Ovary (tissue), 9 donors: ENCODE measurements around the gene SV2C. TPM values are rescaled to one million over a fixed set of nuclear protein-coding genes. Genes with fewer than 3 reads are reported as not detected.
"Not testable (repeated sequence)": the region's sequence is repeated elsewhere in the genome, so short reads cannot be mapped to it uniquely, and the experiment has no call there.

Source experiments
- DNase-seq, 5 donors: peaks; one replicate each; pipeline ENCODE4 v3.0.0-alpha.2; 2019 to 2020
- H3K27ac ChIP-seq, 2 donors: fragments of 200-600 bp; one replicate each; pipeline versions ENCODE4 v1.5.1 to v1.8.0; 2019 to 2022
- H3K27me3 ChIP-seq: fragments of 200-600 bp; one replicate; pipeline ENCODE4 v1.8.0; 2022
- H3K36me3 ChIP-seq: fragments of 200-600 bp; sonication (generic); one replicate; pipeline ENCODE4 v1.5.1; 2019
- H3K4me1 ChIP-seq: one replicate; pipeline ENCODE4 v1.8.1; 2013; ENCODE audit warnings: mild to moderate bottlenecking, moderate library complexity; ENCODE audit not compliant: insufficient read depth
- H3K4me3 ChIP-seq: fragments of 200-600 bp; sonication (generic); one replicate; pipeline ENCODE4 v1.5.1; 2017
- H3K9me3 ChIP-seq, 2 donors: fragments of 200-600 bp in 1 of 2; sonication (generic) in 1 of 2; one replicate each; pipeline versions ENCODE4 v1.5.1 to v1.8.1; 2013 to 2019; ENCODE audit warnings: mild to moderate bottlenecking in 1 of 2, moderate library complexity in 1 of 2
- EP300 ChIP-seq: sonication (generic); formaldehyde crosslinking; IDR thresholded peaks from one replicate; pipeline ENCODE4 v1.6.1; 2017; ENCODE audit warnings: antibody characterized with exemption
- POLR2A ChIP-seq: fragments of 450-650 bp; IDR thresholded peaks from one replicate; pipeline ENCODE4 v1.6.1; 2017; ENCODE audit warnings: antibody characterized with exemption, mild to moderate bottlenecking, moderate library complexity
- WGBS, 3 donors: extraction: QIAGEN DNeasy Blood & Tissue Kit in 1 of 3; methylation state at CpG; one replicate each; pipeline versions ENCODE4 v1.1.5 to v1.1.7; 2013 to 2017; 5-methylcytosine and 5-hydroxymethylcytosine counted together
- intact Hi-C, 4 donors: fragments of 100-400 bp; cut with DNase I; formaldehyde crosslinking; loops; one replicate each; pipeline versions ENCODE4 v1.11.0 to v1.15.1; 2022 to 2023
- polyA plus RNA-seq, 2 donors: library from polyadenylated mRNA; stranded (reverse); fragments of 200-250 nt in 1 of 2; fragments of 350-450 nt in 1 of 2; fragmentation: Illumina TruSeq in 1 of 2; extraction: RNeasy Lipid Tissue Mini Kit (QIAGEN cat#74804) in 1 of 2; gene quantifications; one replicate each; pipeline ENCODE4 v1.2.3, GENCODE V29; 2013 to 2014
- total RNA-seq, 7 donors: library from RNA; depleted of rRNA in 2 of 7; stranded (reverse); fragments of >200 nt in 2 of 7; fragmentation: NEBNext Ultra II Directional in 3 of 7; extraction: Animal tissue kit (Norgen Biotek cat#: 25700) in 3 of 7; gene quantifications; one replicate each; pipeline versions ENCODE4 v1.1.0 to v1.2.4, GENCODE V29; 2016 to 2023
- TF ChIP-seq, protein P1 (sequence below), 3 donors: fragments of 450-650 bp in 2 of 3; fragments of 200-600 bp in 1 of 3; IDR thresholded peaks; one replicate each; pipeline versions ENCODE4 v1.5.1 to v1.8.0; 2016 to 2022; ENCODE audit warnings: antibody characterized with exemption in 3 of 3, mild to moderate bottlenecking in 1 of 3
- donor health status: DM: no; HTN: no; CAD: no; lungs with moderate emphysema.
- donor health status: DM: no; HTN: no; CAD: no.
- donor health status: Bipolar disorder and iron deficiency.
- donor health status: DM: yes; HTN: yes; CAD: no.
- donor health status: DM: no; HTN: no; CAD: no.
- donor health status: DM: yes; HTN: yes; CAD: no.

The SV2C gene
- total and polyA plus RNA-seq, 9 donors, result 0.10 to 1.3 (median 0.51) TPM

DNA sequence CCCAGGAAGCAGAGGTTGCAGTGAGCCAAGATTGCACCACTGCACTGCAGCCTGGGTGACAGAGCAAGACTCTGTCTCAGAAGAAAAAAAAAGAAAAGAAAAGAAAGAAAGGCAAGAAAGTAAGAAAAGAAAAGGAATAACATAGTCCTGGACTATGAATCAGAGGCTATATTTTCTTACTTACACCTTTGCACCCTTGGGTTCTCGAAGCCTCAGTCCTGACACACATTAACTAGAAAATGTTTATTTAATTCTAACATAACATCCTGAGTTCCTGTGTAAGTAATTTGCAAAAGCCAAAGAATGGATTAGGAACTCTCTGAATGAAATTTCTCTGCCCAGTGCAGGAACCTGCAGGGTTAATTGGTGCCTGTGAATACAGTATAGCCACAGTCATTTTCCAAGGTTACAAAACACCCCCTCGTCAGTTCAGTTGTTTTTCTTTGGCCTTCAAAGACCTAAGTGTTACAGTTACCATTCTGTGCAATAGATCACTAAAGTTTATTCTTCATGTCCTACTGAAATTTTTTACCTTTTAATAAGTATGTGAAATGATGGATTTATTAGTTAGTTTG is 147.6 kb downstream of the SV2C start:
- no peaks in the 10 kb centered on the region for H3K36me3 ChIP-seq
- DNase-seq, result no peak
- intact Hi-C loops, result no loop called here
- WGBS, 3 donors, result 31 to 36% (median 33%) methylated on average over 2 of the region's 2 CpGs
- TF ChIP-seq EP300, result no peak
- no peak for TF ChIP-seq POLR2A
- TF ChIP-seq, protein P1, sequence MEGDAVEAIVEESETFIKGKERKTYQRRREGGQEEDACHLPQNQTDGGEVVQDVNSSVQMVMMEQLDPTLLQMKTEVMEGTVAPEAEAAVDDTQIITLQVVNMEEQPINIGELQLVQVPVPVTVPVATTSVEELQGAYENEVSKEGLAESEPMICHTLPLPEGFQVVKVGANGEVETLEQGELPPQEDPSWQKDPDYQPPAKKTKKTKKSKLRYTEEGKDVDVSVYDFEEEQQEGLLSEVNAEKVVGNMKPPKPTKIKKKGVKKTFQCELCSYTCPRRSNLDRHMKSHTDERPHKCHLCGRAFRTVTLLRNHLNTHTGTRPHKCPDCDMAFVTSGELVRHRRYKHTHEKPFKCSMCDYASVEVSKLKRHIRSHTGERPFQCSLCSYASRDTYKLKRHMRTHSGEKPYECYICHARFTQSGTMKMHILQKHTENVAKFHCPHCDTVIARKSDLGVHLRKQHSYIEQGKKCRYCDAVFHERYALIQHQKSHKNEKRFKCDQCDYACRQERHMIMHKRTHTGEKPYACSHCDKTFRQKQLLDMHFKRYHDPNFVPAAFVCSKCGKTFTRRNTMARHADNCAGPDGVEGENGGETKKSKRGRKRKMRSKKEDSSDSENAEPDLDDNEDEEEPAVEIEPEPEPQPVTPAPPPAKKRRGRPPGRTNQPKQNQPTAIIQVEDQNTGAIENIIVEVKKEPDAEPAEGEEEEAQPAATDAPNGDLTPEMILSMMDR (IDR thresholded peaks at IDR 0.05), result no peak
- no peaks in the 10 kb centered on the region for H3K4me1 ChIP-seq
- H3K27me3 ChIP-seq, result no peaks in the 10 kb centered on the region
- H3K27ac ChIP-seq, result no peak overlapping the region
- H3K4me3 ChIP-seq, result no peak overlapping the region
- H3K9me3 ChIP-seq, result no peaks in the 10 kb centered on the region

DNA sequence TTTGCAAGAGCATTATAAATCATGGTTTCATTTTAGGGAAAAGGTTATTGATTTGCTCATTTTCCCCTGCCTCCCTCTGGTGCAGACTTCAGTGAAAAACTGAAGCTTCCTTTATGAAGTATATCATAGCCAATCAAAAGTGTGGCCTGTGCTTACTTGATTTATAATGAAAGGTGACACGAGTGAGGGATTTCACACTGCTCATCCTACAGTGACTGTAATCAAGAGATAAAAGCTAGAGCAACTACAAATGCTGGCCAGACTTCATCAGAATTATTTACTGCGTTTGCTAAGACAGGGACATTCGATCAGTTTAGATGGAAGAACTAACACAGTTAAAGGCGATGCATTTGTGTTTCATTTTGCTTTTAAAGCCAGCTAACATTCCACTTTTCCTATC is 151.5 kb downstream of the SV2C start:
- Histone ChIP-seq H3K4me3 (no peak overlapping the region), H3K36me3 (no peaks in the 10 kb centered on the region), H3K9me3 (no peaks in the 10 kb centered on the region), H3K4me1 (no peaks in the 10 kb centered on the region), H3K27me3 (no peaks in the 10 kb centered on the region), H3K27ac (no peak overlapping the region)
- 27 to 42% (median 28%) methylated on average over 4 of the region's 4 CpGs for WGBS, 3 donors
- no peak for DNase-seq
- intact Hi-C loops, result no loop called here
- TF ChIP-seq EP300 (no peak), POLR2A (no peak)
- TF ChIP-seq, protein P1 (IDR thresholded peaks at IDR 0.05), result no peak

DNA sequence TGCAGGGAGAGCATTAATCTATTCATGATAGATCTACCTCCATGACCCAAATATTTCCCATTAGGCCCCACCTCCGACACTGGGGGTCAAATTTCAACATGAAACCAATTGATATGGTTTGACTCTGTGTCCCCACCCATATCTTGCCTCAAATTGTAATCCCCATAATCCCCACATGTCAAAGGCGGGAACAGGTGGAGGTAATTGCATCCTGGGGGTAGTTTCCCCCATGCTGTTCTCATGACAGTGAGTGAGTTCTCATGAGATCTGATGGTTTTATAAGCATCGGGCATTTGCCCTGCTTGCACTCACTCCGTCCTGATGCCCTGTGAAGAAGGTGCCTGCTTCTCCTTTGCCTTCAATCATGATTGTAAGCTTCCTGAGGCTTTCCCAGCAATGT is 153.5 kb downstream of the SV2C start:
- Histone ChIP-seq H3K27ac (no peak overlapping the region), H3K9me3 (no peaks in the 10 kb centered on the region), H3K36me3 (no peaks in the 10 kb centered on the region), H3K27me3 (no peaks in the 10 kb centered on the region), H3K4me1 (no peaks in the 10 kb centered on the region), H3K4me3 (no peak overlapping the region)
- TF ChIP-seq POLR2A, result no peak
- TF ChIP-seq EP300, result no peak
- TF ChIP-seq, protein P1 (IDR thresholded peaks at IDR 0.05), result no peak
- WGBS, 3 donors, result 93 to 95% (median 93%) methylated on average over 4 of the region's 4 CpGs
- intact Hi-C loops, result no loop called here
- DNase-seq, result no peak

DNA sequence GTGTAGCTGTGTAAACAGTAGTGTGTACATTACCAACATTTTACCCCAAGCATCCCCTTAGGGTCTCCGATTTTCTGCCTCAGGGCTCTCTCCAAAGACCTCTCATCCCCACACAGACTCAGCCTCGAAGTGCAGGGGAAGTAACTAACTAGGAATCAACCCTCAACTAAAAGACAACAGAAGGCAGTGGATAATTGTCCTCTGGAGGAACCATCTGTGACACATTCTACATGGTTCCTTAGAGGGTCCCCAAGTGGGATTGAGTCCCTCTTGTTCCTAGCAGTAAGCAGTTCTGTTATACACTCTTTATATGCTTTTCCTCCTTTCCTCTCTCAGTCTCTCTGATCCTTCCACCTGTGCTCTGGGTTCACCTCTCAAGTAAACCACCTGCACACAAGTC is 157.2 kb downstream of the SV2C start:
- TF ChIP-seq EP300 (no peak), POLR2A (no peak)
- TF ChIP-seq, protein P1 (IDR thresholded peaks at IDR 0.05), result no peak
- no peak for DNase-seq
- intact Hi-C loops, result no loop called here
- H3K27me3 ChIP-seq, result no peaks in the 10 kb centered on the region
- H3K4me3 ChIP-seq, result no peak overlapping the region
- no peaks in the 10 kb centered on the region for H3K9me3 ChIP-seq
- H3K4me1 ChIP-seq, result no peaks in the 10 kb centered on the region
- H3K27ac ChIP-seq, result no peak overlapping the region
- WGBS, 3 donors, result 62 to 65% (median 64%) methylated on average over 2 of the region's 2 CpGs
- no peaks in the 10 kb centered on the region for H3K36me3 ChIP-seq

DNA sequence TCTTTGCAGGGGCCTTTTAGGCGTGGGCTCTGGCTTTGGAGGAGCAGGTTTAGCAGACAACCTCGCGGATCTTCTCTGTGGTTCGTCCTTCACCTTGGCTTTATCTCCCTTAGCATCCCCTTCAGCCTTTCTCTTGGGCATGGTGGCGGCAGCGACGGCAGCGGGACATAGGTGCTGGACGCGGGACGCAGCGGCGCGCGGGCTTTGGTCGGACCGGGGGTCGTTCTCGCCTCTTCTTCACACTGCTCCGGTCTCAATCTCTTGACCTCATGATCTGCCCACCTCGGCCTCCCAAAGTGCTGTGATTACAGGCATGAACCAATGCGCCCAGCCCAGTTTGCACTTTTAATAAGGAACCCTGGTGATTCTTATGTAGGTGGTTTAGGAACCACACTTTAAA is 159.0 kb downstream of the SV2C start:
- H3K27ac ChIP-seq, H3K27me3 ChIP-seq, H3K4me3 ChIP-seq, DNase-seq, intact Hi-C loops, H3K4me1 ChIP-seq, H3K36me3 ChIP-seq, H3K9me3 ChIP-seq: not testable (repeated sequence)
- 92 to 94% (median 93%) methylated on average over 22 of the region's 22 CpGs for WGBS, 3 donors
